ENCODE results near the gene ZNF532.
A peak's percentile ranks its signal among the peaks of the same experiment; 100 is the strongest.

The ZNF532 gene

DNA sequence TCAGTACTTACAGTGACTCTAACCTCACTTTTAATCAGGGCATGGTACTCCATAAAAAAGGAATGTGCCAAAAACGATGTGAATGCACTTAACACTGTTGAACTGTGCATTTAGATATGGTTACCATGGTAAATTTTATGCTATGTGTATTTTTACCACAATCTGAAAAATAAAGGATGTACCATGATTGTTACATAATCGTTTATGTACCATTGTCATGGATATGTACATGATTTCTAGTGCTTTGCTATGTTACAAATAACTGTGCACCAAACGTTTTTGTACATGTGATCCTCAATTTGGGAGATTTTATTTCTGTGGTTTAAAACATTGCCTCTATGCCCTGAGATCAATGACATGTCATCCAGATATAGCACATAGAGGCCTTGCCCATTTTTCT lies 21.8 kb downstream of the ZNF532 start:
- Histone ChIP-seq H4K20me1 (ENCODE audit: insufficient read depth, low read length) (peaks cover 6% of the 10 kb centered on the region; the same call in 1 of the 2 replicates), H3K9me3 (ENCODE audit: insufficient read depth, low read length) (no peaks in the 10 kb centered on the region), H2AFZ (ENCODE audit: low read depth, low read length) (no peak overlapping the region), H3K36me3 (replicated peaks; ENCODE audit: low read depth, low read length) (peaks cover 43% of the 10 kb centered on the region), H3K4me3 (ENCODE audit: low read length) (no peak overlapping the region), H3K27me3 (ENCODE audit: low read depth, low read length) (no peaks in the 10 kb centered on the region), H3K9ac (ENCODE audit: low read length) (no peak overlapping the region), H3K4me2 (ENCODE audit: low read length) (no peak overlapping the region), H3K79me2 (ENCODE audit: low read length) (peaks cover 37% of the 10 kb centered on the region), H3K27ac (ENCODE audit: low read length) (no peak overlapping the region), H3K4me1 (ENCODE audit: low read length) (peaks cover 16% of the 10 kb centered on the region)
- TF ChIP-seq, protein P1, sequence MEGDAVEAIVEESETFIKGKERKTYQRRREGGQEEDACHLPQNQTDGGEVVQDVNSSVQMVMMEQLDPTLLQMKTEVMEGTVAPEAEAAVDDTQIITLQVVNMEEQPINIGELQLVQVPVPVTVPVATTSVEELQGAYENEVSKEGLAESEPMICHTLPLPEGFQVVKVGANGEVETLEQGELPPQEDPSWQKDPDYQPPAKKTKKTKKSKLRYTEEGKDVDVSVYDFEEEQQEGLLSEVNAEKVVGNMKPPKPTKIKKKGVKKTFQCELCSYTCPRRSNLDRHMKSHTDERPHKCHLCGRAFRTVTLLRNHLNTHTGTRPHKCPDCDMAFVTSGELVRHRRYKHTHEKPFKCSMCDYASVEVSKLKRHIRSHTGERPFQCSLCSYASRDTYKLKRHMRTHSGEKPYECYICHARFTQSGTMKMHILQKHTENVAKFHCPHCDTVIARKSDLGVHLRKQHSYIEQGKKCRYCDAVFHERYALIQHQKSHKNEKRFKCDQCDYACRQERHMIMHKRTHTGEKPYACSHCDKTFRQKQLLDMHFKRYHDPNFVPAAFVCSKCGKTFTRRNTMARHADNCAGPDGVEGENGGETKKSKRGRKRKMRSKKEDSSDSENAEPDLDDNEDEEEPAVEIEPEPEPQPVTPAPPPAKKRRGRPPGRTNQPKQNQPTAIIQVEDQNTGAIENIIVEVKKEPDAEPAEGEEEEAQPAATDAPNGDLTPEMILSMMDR (IDR thresholded peaks at IDR 0.05; ENCODE audit: low read depth, low read length), result no peak
- TF ChIP-seq EZH2phosphoT487 (IDR thresholded peaks at IDR 0.05; ENCODE audit: low read depth), result no peak

DNA sequence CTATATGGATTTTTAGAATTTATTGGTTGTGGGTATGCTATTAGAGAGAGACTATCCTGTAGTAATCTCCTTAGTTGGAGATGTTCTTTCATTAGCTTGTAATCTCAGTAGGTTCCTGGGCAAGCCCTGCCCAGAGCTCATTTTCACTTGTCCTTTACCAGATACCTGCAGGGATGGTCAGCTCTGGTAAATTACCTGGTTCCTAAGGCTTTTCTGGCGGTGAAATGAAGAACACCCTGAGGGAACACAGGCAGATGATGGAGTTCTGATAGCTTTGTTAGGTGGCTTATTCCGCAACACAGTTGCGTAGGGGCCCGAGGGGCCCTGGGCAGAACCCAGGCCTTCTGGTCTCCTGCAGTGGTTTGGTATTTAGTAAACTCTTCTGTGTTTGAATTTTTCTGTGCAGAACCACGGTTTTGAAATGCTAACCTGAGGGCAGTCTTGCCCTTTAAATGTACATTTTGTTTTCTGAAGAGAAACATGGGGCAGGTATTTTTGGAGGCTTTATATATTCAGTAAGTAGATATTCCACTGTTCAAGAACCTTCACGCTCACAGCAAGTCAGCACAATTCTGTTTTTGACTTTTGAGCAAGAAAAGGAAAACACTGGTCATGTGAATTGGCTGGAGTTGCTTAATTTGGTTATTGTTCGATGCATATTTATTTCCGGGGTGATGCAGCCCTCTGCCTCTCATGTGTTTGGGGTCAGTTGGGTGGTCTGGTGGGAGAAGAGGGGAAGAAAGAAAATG lies 22.4 kb downstream of the ZNF532 start:
- Histone ChIP-seq H3K9ac (ENCODE audit: low read length) (peak overlapping the region; percentile 7; the same call in 1 of the 2 replicates), H3K36me3 (replicated peaks; ENCODE audit: low read depth, low read length) (peaks cover 42% of the 10 kb centered on the region), H4K20me1 (ENCODE audit: insufficient read depth, low read length) (peaks cover 6% of the 10 kb centered on the region; the same call in 1 of the 2 replicates), H3K9me3 (ENCODE audit: insufficient read depth, low read length) (no peaks in the 10 kb centered on the region), H3K4me3 (ENCODE audit: low read length) (peak overlapping the region; percentile 22), H3K4me2 (ENCODE audit: low read length) (peak overlapping the region; percentile 51), H2AFZ (ENCODE audit: low read depth, low read length) (no peak overlapping the region), H3K79me2 (ENCODE audit: low read length) (peaks cover 32% of the 10 kb centered on the region), H3K27ac (ENCODE audit: low read length) (peak overlapping the region; percentile 39), H3K27me3 (ENCODE audit: low read depth, low read length) (no peaks in the 10 kb centered on the region), H3K4me1 (ENCODE audit: low read length) (peaks cover 16% of the 10 kb centered on the region)
- TF ChIP-seq, protein P1 (IDR thresholded peaks at IDR 0.05; ENCODE audit: low read depth, low read length), result peak; percentile 34
- TF ChIP-seq EZH2phosphoT487 (IDR thresholded peaks at IDR 0.05; ENCODE audit: low read depth), result no peak

DNA sequence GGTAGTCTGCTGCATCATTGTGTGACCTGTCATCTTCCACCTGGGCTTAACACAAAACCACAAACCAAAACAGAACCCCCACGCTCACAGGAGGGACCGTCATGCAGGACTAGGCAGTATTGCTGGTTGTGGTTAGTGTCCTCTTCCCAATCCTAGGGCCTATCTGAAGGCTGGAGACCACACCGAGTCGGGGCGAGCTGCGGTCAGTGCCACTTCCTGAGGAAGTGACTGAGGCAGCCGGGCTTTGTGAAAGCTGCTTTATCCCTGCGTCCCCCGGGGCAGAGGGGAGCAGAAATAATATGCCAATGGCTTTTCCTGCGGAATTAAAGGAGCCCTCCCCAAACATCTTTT lies 22.9 kb downstream of the ZNF532 start:
- Histone ChIP-seq H3K36me3 (replicated peaks; ENCODE audit: low read depth, low read length) (peaks cover 42% of the 10 kb centered on the region), H3K4me1 (ENCODE audit: low read length) (peaks cover 16% of the 10 kb centered on the region), H3K9me3 (ENCODE audit: insufficient read depth, low read length) (no peaks in the 10 kb centered on the region), H3K4me2 (ENCODE audit: low read length) (peak overlapping the region; percentile 51), H3K27me3 (ENCODE audit: low read depth, low read length) (no peaks in the 10 kb centered on the region), H3K79me2 (ENCODE audit: low read length) (peaks cover 33% of the 10 kb centered on the region), H3K9ac (ENCODE audit: low read length) (peak overlapping the region; percentile 7; the same call in 1 of the 2 replicates), H4K20me1 (ENCODE audit: insufficient read depth, low read length) (peaks cover 6% of the 10 kb centered on the region; the same call in 1 of the 2 replicates), H2AFZ (ENCODE audit: low read depth, low read length) (no peak overlapping the region), H3K4me3 (ENCODE audit: low read length) (peak overlapping the region; percentile 22), H3K27ac (ENCODE audit: low read length) (peak overlapping the region; percentile 39)
- TF ChIP-seq EZH2phosphoT487 (IDR thresholded peaks at IDR 0.05; ENCODE audit: low read depth), result no peak
- TF ChIP-seq, protein P1 (IDR thresholded peaks at IDR 0.05; ENCODE audit: low read depth, low read length), result no peak

DNA sequence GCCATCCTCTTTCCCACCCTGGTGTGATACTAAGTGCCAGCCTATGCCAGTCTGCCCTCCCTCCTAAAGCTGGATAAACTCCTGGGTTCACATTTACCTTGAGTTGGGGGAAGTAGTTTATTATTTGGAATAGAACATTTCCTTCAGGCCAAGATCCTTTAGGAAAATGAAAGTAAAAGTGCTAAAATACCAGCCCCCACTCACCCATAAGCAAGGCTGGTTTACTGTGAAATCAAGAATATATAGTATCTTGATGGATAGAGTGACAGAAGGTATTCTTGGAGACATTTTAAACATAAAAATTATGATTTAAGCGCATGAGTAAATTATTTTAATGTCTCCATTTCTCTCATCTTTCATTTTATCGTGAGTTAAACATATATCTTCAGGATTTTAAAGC lies 27.1 kb downstream of the ZNF532 start:
- peaks cover 57% of the 10 kb centered on the region for H3K79me2 ChIP-seq (ENCODE audit: low read length)
- TF ChIP-seq, protein P1 (IDR thresholded peaks at IDR 0.05; ENCODE audit: low read depth, low read length), result no peak
- no peak for TF ChIP-seq EZH2phosphoT487 (IDR thresholded peaks at IDR 0.05; ENCODE audit: low read depth)
- H4K20me1 ChIP-seq (ENCODE audit: insufficient read depth, low read length), result no peaks in the 10 kb centered on the region
- H3K9me3 ChIP-seq (ENCODE audit: insufficient read depth, low read length), result no peaks in the 10 kb centered on the region
- peaks cover 50% of the 10 kb centered on the region for H3K36me3 ChIP-seq (replicated peaks; ENCODE audit: low read depth, low read length)
- H3K4me3 ChIP-seq (ENCODE audit: low read length), result no peak overlapping the region
- H3K9ac ChIP-seq (ENCODE audit: low read length), result no peak overlapping the region
- H3K27me3 ChIP-seq (ENCODE audit: low read depth, low read length), result no peaks in the 10 kb centered on the region
- H3K4me2 ChIP-seq (ENCODE audit: low read length), result no peak overlapping the region
- peaks cover 28% of the 10 kb centered on the region for H3K4me1 ChIP-seq (ENCODE audit: low read length)
- H2AFZ ChIP-seq (ENCODE audit: low read depth, low read length), result no peak overlapping the region
- H3K27ac ChIP-seq (ENCODE audit: low read length), result no peak overlapping the region

Data from OCI-LY3 (cell line).